ENCODE data around the gene SLC34A3. TPM values are rescaled to one million over a fixed set of nuclear protein-coding genes. Genes with fewer than 3 reads are reported as not detected.

The SLC34A3 gene
- total RNA-seq, 6 donors from 2014 or later, result 0.10 to 0.17 TPM; not detected in 4

DNA sequence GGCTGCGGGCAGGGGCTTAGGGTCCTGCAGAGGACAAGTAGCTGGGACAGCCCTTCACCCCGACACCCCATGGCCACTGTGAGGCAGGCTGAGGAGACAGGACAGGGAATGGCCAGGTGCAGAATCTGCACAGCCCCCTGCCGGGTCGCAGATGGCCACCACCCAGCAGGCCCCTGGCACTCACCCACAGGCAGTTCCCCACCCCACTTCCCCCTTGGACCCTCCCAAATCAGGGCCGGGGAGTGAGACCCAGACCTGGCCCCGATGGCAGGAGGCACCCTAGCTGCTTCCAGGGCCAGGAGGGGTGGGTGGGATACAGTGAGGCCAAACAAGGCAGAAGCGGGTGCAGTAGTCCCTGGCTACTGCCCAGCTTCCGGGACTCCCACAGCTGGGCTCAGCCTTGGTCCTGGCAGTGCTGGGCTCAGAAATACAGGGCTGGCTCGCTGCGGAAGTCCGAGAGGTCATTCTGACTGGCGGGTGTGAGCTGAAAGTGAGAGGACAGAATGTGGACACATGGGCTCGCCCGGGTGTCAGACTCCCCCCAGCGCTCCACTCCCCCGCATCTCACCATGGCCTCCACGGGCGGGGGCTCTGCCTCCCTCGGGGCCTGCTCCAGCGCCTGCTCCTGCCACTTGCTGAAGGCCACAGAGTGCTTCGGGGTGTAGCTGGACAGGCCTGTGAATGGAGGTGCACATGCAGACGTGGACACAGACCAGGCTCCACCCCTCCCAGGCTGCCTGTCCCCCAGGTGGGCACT lies 38.8 kb upstream of the SLC34A3 start:
- no peak overlapping the region for H3K4me3 ChIP-seq
- WGBS, 2 donors, result 88 to 89% methylated on average over 9 to 13 of the region's 22 CpGs
- H3K27ac ChIP-seq, result peak overlapping the region in 1 of 4 donors; percentile 35
- no peaks in the 10 kb centered on the region for H3K9me3 ChIP-seq
- H3K27me3 ChIP-seq, result no peaks in the 10 kb centered on the region
- TF ChIP-seq, protein P1, sequence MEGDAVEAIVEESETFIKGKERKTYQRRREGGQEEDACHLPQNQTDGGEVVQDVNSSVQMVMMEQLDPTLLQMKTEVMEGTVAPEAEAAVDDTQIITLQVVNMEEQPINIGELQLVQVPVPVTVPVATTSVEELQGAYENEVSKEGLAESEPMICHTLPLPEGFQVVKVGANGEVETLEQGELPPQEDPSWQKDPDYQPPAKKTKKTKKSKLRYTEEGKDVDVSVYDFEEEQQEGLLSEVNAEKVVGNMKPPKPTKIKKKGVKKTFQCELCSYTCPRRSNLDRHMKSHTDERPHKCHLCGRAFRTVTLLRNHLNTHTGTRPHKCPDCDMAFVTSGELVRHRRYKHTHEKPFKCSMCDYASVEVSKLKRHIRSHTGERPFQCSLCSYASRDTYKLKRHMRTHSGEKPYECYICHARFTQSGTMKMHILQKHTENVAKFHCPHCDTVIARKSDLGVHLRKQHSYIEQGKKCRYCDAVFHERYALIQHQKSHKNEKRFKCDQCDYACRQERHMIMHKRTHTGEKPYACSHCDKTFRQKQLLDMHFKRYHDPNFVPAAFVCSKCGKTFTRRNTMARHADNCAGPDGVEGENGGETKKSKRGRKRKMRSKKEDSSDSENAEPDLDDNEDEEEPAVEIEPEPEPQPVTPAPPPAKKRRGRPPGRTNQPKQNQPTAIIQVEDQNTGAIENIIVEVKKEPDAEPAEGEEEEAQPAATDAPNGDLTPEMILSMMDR (IDR thresholded peaks at IDR 0.05), result no peak
- TF ChIP-seq POLR2A (IDR thresholded peaks at IDR 0.05) (no peak), EP300 (IDR thresholded peaks at IDR 0.05) (no peak)
- H3K4me1 ChIP-seq, result peaks cover 24 to 59% (median 49%) of the 10 kb centered on the region in 4 donors
- H3K36me3 ChIP-seq, result peaks cover 7 to 36% (median 17%) of the 10 kb centered on the region in 4 donors
- DNase-seq (peak in 1 of 2 donors; percentile 71), ATAC-seq (ENCODE audit: low FRiP score in 2 of 2) (no peak)

DNA sequence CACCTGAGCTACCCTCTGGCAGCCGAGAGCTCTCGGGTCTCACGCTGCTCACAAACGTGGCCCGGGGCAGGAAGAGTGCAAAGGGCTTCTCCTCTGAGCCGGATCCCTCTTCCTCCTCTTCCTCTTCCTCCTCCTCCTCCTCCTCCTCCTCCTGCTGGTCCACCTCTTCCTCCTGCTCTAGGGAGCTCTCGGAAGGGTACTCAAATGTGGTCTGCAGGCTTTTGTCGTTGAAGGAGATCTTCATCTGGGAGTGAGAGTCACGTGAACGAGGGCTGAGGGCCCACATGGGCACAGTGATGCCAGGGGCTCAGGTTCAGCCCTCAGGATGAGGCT lies 38.3 kb upstream of the SLC34A3 start:
- H3K4me3 ChIP-seq, result no peak overlapping the region
- DNase-seq, result no peak
- TF ChIP-seq, protein P1 (IDR thresholded peaks at IDR 0.05), result no peak
- TF ChIP-seq POLR2AphosphoS5 (IDR thresholded peaks at IDR 0.05) (no peak), POLR2A (IDR thresholded peaks at IDR 0.05) (no peak), EP300 (IDR thresholded peaks at IDR 0.05) (no peak)
- no peak for ATAC-seq (ENCODE audit: low FRiP score in 2 of 2)
- H3K9me3 ChIP-seq, result no peaks in the 10 kb centered on the region
- peaks cover 19 to 59% (median 47%) of the 10 kb centered on the region in 4 donors for H3K4me1 ChIP-seq
- H3K36me3 ChIP-seq, result peaks cover 7 to 31% (median 17%) of the 10 kb centered on the region in 4 donors
- no peaks in the 10 kb centered on the region for H3K27me3 ChIP-seq
- no peak overlapping the region for H3K27ac ChIP-seq
- 84 to 87% methylated on average over 10 of the region's 10 CpGs for WGBS, 2 donors

DNA sequence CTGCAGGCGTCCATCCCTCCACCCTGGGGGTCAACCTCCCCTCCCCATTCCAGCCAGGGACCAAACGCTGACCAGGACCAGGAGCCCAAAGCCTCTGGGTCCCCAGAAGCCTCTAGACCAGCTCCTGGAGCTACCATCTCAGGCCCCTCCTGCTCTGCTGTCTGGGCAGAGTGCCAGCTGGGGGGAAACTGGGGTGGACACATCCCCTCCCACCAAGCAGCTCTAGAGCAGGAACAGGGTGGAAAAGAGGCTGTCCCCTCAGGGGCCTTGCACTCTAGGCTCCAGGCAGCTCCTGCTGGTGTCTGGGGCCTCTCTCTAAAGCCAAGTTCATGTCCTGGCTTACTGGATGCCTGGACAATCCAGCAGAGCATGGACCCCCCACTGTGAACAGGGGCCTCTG lies 37.8 kb upstream of the SLC34A3 start:
- DNase-seq, result no peak
- no peak for ATAC-seq (ENCODE audit: low FRiP score in 2 of 2)
- Histone ChIP-seq H3K27ac (no peak overlapping the region), H3K4me1 (peaks cover 15 to 59% (median 46%) of the 10 kb centered on the region in 4 donors), H3K27me3 (no peaks in the 10 kb centered on the region), H3K4me3 (no peak overlapping the region), H3K9me3 (no peaks in the 10 kb centered on the region), H3K36me3 (peaks cover 7 to 30% (median 17%) of the 10 kb centered on the region in 4 donors)
- no CpG with 5 or more reads among the region's 2 CpGs for WGBS, 2 donors
- TF ChIP-seq EP300 (IDR thresholded peaks at IDR 0.05) (no peak), POLR2A (IDR thresholded peaks at IDR 0.05) (no peak), POLR2AphosphoS5 (IDR thresholded peaks at IDR 0.05) (no peak)
- TF ChIP-seq, protein P1 (IDR thresholded peaks at IDR 0.05), result no peak

DNA sequence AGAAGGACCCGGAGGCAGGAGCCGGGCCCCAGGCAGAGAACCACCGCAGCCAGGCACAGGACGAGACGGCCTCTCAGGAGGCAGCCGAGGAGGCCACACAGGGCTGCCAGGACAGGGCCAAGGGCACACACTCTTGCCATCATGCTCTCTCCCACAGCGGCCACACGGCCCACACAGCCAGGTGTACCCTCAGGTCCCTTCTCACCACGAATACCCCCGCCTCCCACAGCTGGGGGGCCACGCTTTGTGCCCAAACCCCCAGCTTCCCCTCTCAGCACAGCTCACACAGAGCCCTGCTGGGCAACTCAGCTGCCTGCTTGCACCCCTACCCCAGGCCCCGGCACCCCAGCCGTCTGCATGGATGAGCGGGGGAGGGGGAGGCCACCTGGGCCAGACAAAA lies 36.9 kb upstream of the SLC34A3 start:
- Histone ChIP-seq H3K36me3 (peaks cover 7 to 30% (median 17%) of the 10 kb centered on the region in 4 donors), H3K27me3 (no peaks in the 10 kb centered on the region), H3K27ac (peak overlapping the region in 1 of 4 donors; percentile 18), H3K4me1 (peaks cover 17 to 66% (median 52%) of the 10 kb centered on the region in 4 donors), H3K9me3 (no peaks in the 10 kb centered on the region), H3K4me3 (no peak overlapping the region)
- no peak for TF ChIP-seq POLR2A (IDR thresholded peaks at IDR 0.05)
- TF ChIP-seq, protein P1 (IDR thresholded peaks at IDR 0.05), result no peak
- no peak for TF ChIP-seq POLR2AphosphoS5 (IDR thresholded peaks at IDR 0.05)
- WGBS, 2 donors, result 88 to 90% methylated on average over 5 to 14 of the region's 14 CpGs
- DNase-seq, result peak in 1 of 2 donors; percentile 60
- no peak for ATAC-seq (ENCODE audit: low FRiP score in 2 of 2)
